NCI-H2196 treated with DMSO at 0.1 percent for 48 hours (cell line): ENCODE results near the gene DHRS7C.

Source experiments
- DNase-seq: peaks from one replicate; lab custom pipeline; 2025; ENCODE audit not compliant: unreplicated experiment; lab: John Stamatoyannopoulos, UW

DHRS7C gene

GRCh38 chr17:9790889-9791876 is at the start of gene DHRS7C:
Gene DHRS7C, minus strand, starts transcription at chr17:9791592. Its CDS starts 308 bp downstream, at chr17:9791284.
- DNase-seq = no peak

GRCh38 chr17:9839433-9839832 is 48.0 kb upstream of the DHRS7C start:
- no peak for DNase-seq

GRCh38 chr17:9837551-9838471 is 46.4 kb upstream of the DHRS7C start:
- no peak for DNase-seq

GRCh38 chr17:9833922-9834321 is 42.5 kb upstream of the DHRS7C start:
- no peak for DNase-seq

GRCh38 chr17:9830711-9831110 is 39.3 kb upstream of the DHRS7C start:
- no peak for DNase-seq

- no peak for DNase-seq
Measured at GRCh38 chr17:9829343-9829742, 38.0 kb upstream of the DHRS7C start.

GRCh38 chr17:9828296-9829295 is 37.2 kb upstream of the DHRS7C start:
- DNase-seq = no peak

GRCh38 chr17:9825641-9826150 is 34.3 kb upstream of the DHRS7C start, which contains the start of gene GLP2R:
Gene GLP2R, plus strand, starts transcription at chr17:9825924. Its CDS starts 140 bp downstream, at chr17:9826064.
- DNase-seq = no peak

GRCh38 chr17:9824797-9825338 is 33.5 kb upstream of the DHRS7C start:
- no peak for DNase-seq

- no peak for DNase-seq
Measured at GRCh38 chr17:9824094-9824493, 32.7 kb upstream of the DHRS7C start.

- DNase-seq = no peak
Measured at GRCh38 chr17:9821921-9822320, 30.5 kb upstream of the DHRS7C start, which contains the start of gene GSG1L2. Gene GSG1L2, minus strand, starts transcription at chr17:9822079. Its CDS starts 8 bp downstream, at chr17:9822071.

- no peak for DNase-seq
Measured at GRCh38 chr17:9820448-9820847, 29.1 kb upstream of the DHRS7C start.

GRCh38 chr17:9818760-9819159 is 27.4 kb upstream of the DHRS7C start:
- DNase-seq = no peak

GRCh38 chr17:9817086-9817485 is 25.7 kb upstream of the DHRS7C start:
- DNase-seq = peak; percentile 18

- DNase-seq = no peak
Measured at GRCh38 chr17:9816472-9816871, 25.1 kb upstream of the DHRS7C start.

GRCh38 chr17:9814337-9814945 is 23.0 kb upstream of the DHRS7C start:
- DNase-seq = no peak

- DNase-seq = no peak
Measured at GRCh38 chr17:9813166-9813565, 21.8 kb upstream of the DHRS7C start.

GRCh38 chr17:9811537-9811936 is 20.1 kb upstream of the DHRS7C start:
- no peak for DNase-seq

- no peak for DNase-seq
Measured at GRCh38 chr17:9811086-9811485, 19.7 kb upstream of the DHRS7C start.
